OCI-LY3 (cell line): ENCODE measurements around the gene TNFRSF18.

ENCODE experiments used
- EZH2phosphoT487 ChIP-seq: fragments of 200-600 bp; shearing (Covaris generic); IDR thresholded peaks from 2 replicates; pipeline ENCODE4 v1.6.1; 2018; ENCODE audit warnings: antibody characterized with exemption, mixed run types, low read depth
- TF ChIP-seq, protein P1 (sequence below): fragments of 200-600, 300-600 bp; sonication (generic); IDR thresholded peaks from 2 replicates; pipeline ENCODE4 v1.5.1; 2014; ENCODE audit warnings: antibody characterized with exemption, low read length, low read depth

DNA sequence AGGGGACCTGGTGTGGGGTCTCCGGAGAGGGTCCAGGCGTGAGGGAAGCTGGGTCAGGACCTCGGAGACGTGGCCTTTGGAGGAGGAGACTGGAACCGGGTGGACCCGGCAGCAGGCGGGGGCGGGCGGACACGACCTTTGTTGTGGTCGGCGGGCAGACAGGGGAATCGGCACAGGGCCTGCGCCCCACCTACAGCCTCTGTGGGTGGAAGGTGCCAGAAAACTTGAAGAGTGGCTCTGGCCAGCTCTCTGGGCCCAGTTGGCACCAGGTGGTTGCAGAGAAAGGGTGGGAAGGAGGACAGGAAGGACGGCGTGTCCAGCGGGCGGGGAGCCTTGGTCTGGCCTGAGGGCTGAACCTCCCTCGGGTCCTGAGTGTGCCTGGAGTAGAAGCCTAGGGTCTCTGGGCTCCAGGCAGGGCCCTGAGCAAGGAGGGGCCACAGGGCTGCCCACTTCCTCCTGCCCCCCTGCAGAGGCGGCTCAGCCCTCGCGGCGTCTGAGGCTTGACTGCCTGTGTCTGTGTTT lies 40.4 kb downstream of the TNFRSF18 start:
- TF ChIP-seq, protein P1, sequence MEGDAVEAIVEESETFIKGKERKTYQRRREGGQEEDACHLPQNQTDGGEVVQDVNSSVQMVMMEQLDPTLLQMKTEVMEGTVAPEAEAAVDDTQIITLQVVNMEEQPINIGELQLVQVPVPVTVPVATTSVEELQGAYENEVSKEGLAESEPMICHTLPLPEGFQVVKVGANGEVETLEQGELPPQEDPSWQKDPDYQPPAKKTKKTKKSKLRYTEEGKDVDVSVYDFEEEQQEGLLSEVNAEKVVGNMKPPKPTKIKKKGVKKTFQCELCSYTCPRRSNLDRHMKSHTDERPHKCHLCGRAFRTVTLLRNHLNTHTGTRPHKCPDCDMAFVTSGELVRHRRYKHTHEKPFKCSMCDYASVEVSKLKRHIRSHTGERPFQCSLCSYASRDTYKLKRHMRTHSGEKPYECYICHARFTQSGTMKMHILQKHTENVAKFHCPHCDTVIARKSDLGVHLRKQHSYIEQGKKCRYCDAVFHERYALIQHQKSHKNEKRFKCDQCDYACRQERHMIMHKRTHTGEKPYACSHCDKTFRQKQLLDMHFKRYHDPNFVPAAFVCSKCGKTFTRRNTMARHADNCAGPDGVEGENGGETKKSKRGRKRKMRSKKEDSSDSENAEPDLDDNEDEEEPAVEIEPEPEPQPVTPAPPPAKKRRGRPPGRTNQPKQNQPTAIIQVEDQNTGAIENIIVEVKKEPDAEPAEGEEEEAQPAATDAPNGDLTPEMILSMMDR, result no peak
- TF ChIP-seq EZH2phosphoT487, result no peak
